Activated T-helper 2 cell treated with anti-CD3 and anti-CD28 coated beads, Interferon-gamma antibody, Interleukin-2, Interleukin-4, amounts not matched to agents 10 μg/mL and 5 μg/mL and 100 μg/mL, durations not matched to agents 14 hours and 24 hours and 36 hours (primary cell): ENCODE measurements around the gene MMP25. TPM values are rescaled to one million over a fixed set of nuclear protein-coding genes. Genes with fewer than 3 reads are reported as not detected.
A peak's percentile ranks its signal among the peaks of the same experiment; 100 is the strongest.
"Not testable (repeated sequence)": the region's sequence is repeated elsewhere in the genome, so short reads cannot be mapped to it uniquely, and the experiment has no call there.

Experiments used
- DNase-seq: peaks from one replicate; pipeline ENCODE4 v3.0.0; 2021; ENCODE audit warnings: low spot score
- H3K27ac Mint-ChIP-seq: one replicate; pipeline ENCODE4 v1.8.0; 2021; ENCODE audit warnings: mixed read lengths
- H3K27me3 Mint-ChIP-seq: one replicate; pipeline ENCODE4 v1.8.0; 2021; ENCODE audit warnings: low read depth, mixed read lengths
- H3K36me3 Mint-ChIP-seq: one replicate; pipeline ENCODE4 v1.8.0; 2021; ENCODE audit warnings: low read depth, mixed read lengths
- H3K4me1 Mint-ChIP-seq: one replicate; pipeline ENCODE4 v1.8.0; 2021; ENCODE audit warnings: low read depth, mixed read lengths
- H3K4me3 Mint-ChIP-seq: one replicate; pipeline ENCODE4 v1.8.0; 2021; ENCODE audit warnings: low read depth, mild to moderate bottlenecking, moderate library complexity, mixed read lengths
- H3K9me3 Mint-ChIP-seq: one replicate; pipeline ENCODE4 v1.8.0; 2021; ENCODE audit warnings: mixed read lengths
- intact Hi-C: fragments of 100-400 bp; cut with micrococcal nuclease; formaldehyde crosslinking; loops from one replicate; pipeline ENCODE4 v1.15.1; 2023
- total RNA-seq: library from RNA; stranded (reverse); gene quantifications from 2 replicates; pipeline ENCODE4 v1.2.3, GENCODE V29; 2022

MMP25 gene
- total RNA-seq, 1 donor from 2014 or later = 7.7 TPM

GRCh38 chr16:3076577-3076976, 30.2 kb downstream of the MMP25 start:
- no peak for DNase-seq
- H3K27ac Mint-ChIP-seq = peak overlapping the region; percentile 100
- intact Hi-C loops = no loop called here
- peak overlapping the region; percentile 59 for H3K4me3 Mint-ChIP-seq
- peaks cover 48% of the 10 kb centered on the region for H3K36me3 Mint-ChIP-seq
- peaks cover 24% of the 10 kb centered on the region for H3K9me3 Mint-ChIP-seq
- peaks cover 73% of the 10 kb centered on the region for H3K4me1 Mint-ChIP-seq
- H3K27me3 Mint-ChIP-seq = no peaks in the 10 kb centered on the region

- Mint-ChIP-seq H3K4me1 (peaks cover 59% of the 10 kb centered on the region), H3K4me3 (no peak overlapping the region), H3K27ac (peak overlapping the region; percentile 29), H3K9me3 (peaks cover 24% of the 10 kb centered on the region), H3K36me3 (peaks cover 57% of the 10 kb centered on the region), H3K27me3 (no peaks in the 10 kb centered on the region)
- no peak for DNase-seq
- intact Hi-C loops = no loop called here
These were observed 33.7 kb downstream of the MMP25 start for GRCh38 chr16:3080024-3080423.

GRCh38 chr16:3081957-3082356, 35.6 kb downstream of the MMP25 start:
- Mint-ChIP-seq H3K4me1 (peaks cover 55% of the 10 kb centered on the region), H3K36me3 (peaks cover 50% of the 10 kb centered on the region), H3K9me3 (peaks cover 24% of the 10 kb centered on the region)
- DNase-seq, H3K4me3 Mint-ChIP-seq, H3K27me3 Mint-ChIP-seq, intact Hi-C loops, H3K27ac Mint-ChIP-seq: not testable (repeated sequence)

GRCh38 chr16:3083408-3083807, 37.0 kb downstream of the MMP25 start:
- H3K9me3 Mint-ChIP-seq = peaks cover 16% of the 10 kb centered on the region
- H3K36me3 Mint-ChIP-seq = peaks cover 37% of the 10 kb centered on the region
- H3K4me3 Mint-ChIP-seq, H3K27me3 Mint-ChIP-seq, intact Hi-C loops, H3K27ac Mint-ChIP-seq, DNase-seq: not testable (repeated sequence)
- H3K4me1 Mint-ChIP-seq = peaks cover 51% of the 10 kb centered on the region

- no peaks in the 10 kb centered on the region for H3K27me3 Mint-ChIP-seq
- H3K4me3 Mint-ChIP-seq = no peak overlapping the region
- peaks cover 13% of the 10 kb centered on the region for H3K9me3 Mint-ChIP-seq
- peaks cover 43% of the 10 kb centered on the region for H3K4me1 Mint-ChIP-seq
- no peak for DNase-seq
- intact Hi-C loops = no loop called here
- H3K27ac Mint-ChIP-seq = no peak overlapping the region
- H3K36me3 Mint-ChIP-seq = peaks cover 27% of the 10 kb centered on the region
These were observed 38.1 kb downstream of the MMP25 start for GRCh38 chr16:3084491-3084890.

GRCh38 chr16:3084969-3085670, 38.8 kb downstream of the MMP25 start:
- H3K36me3 Mint-ChIP-seq = peaks cover 21% of the 10 kb centered on the region
- DNase-seq = no peak
- peak overlapping the region; percentile 58 for H3K4me3 Mint-ChIP-seq
- H3K9me3 Mint-ChIP-seq = peaks cover 7% of the 10 kb centered on the region
- H3K27me3 Mint-ChIP-seq = no peaks in the 10 kb centered on the region
- intact Hi-C loops = no loop called here
- H3K27ac Mint-ChIP-seq = peak overlapping the region; percentile 64
- H3K4me1 Mint-ChIP-seq = peaks cover 39% of the 10 kb centered on the region

GRCh38 chr16:3085868-3086595, 39.7 kb downstream of the MMP25 start:
- Mint-ChIP-seq H3K27ac (peak overlapping the region; percentile 55), H3K27me3 (no peaks in the 10 kb centered on the region), H3K4me1 (peaks cover 37% of the 10 kb centered on the region), H3K4me3 (peak overlapping the region; percentile 68), H3K9me3 (peaks cover 3% of the 10 kb centered on the region), H3K36me3 (peaks cover 12% of the 10 kb centered on the region)
- DNase-seq = no peak
- intact Hi-C loops = no loop called here

- DNase-seq = no peak
- intact Hi-C loops = no loop called here
- H3K36me3 Mint-ChIP-seq = peaks cover 9% of the 10 kb centered on the region
- H3K4me1 Mint-ChIP-seq = peaks cover 37% of the 10 kb centered on the region
- H3K4me3 Mint-ChIP-seq = peak overlapping the region; percentile 68
- H3K27me3 Mint-ChIP-seq = no peaks in the 10 kb centered on the region
- H3K9me3 Mint-ChIP-seq = no peaks in the 10 kb centered on the region
- H3K27ac Mint-ChIP-seq = peak overlapping the region; percentile 46
These were observed 40.4 kb downstream of the MMP25 start for GRCh38 chr16:3086596-3087242.

GRCh38 chr16:3087243-3088235, 41.2 kb downstream of the MMP25 start:
- Mint-ChIP-seq H3K27ac (peak overlapping the region; percentile 67), H3K4me1 (peaks cover 36% of the 10 kb centered on the region), H3K27me3 (no peaks in the 10 kb centered on the region), H3K36me3 (peaks cover 9% of the 10 kb centered on the region), H3K4me3 (peak overlapping the region; percentile 68), H3K9me3 (no peaks in the 10 kb centered on the region)
- intact Hi-C loops = no loop called here
- DNase-seq = no peak

- peaks cover 35% of the 10 kb centered on the region for H3K4me1 Mint-ChIP-seq
- no peak overlapping the region for H3K27ac Mint-ChIP-seq
- no peaks in the 10 kb centered on the region for H3K9me3 Mint-ChIP-seq
- no peak for DNase-seq
- intact Hi-C loops = no loop called here
- H3K27me3 Mint-ChIP-seq = no peaks in the 10 kb centered on the region
- H3K36me3 Mint-ChIP-seq = peaks cover 6% of the 10 kb centered on the region
- no peak overlapping the region for H3K4me3 Mint-ChIP-seq
These were observed 42.1 kb downstream of the MMP25 start for GRCh38 chr16:3088450-3088849.

GRCh38 chr16:3088925-3089716, 42.8 kb downstream of the MMP25 start:
- no peak overlapping the region for H3K27ac Mint-ChIP-seq
- H3K9me3 Mint-ChIP-seq = no peaks in the 10 kb centered on the region
- no peak for DNase-seq
- no peak overlapping the region for H3K4me3 Mint-ChIP-seq
- H3K27me3 Mint-ChIP-seq = no peaks in the 10 kb centered on the region
- peaks cover 35% of the 10 kb centered on the region for H3K4me1 Mint-ChIP-seq
- intact Hi-C loops = no loop called here
- H3K36me3 Mint-ChIP-seq = peaks cover 6% of the 10 kb centered on the region
